GM12892 (cell line): ENCODE measurements around the gene CLDN1. TPM values are rescaled to one million over a fixed set of nuclear protein-coding genes. Genes with fewer than 3 reads are reported as not detected.
A peak's percentile ranks its signal among the peaks of the same experiment; 100 is the strongest.

Source experiments
- DNase-seq: peaks from one replicate; pipeline ENCODE4 v3.0.0; 2011; ENCODE audit not compliant: insufficient read length
- FAIRE-seq: peaks from 2 replicates; lab custom pipeline; 2011; peaks lifted over from hg19 to GRCh38; lab: Jason Lieb, UNC
- POLR2A ChIP-seq: IDR thresholded peaks from 2 replicates; pipeline ENCODE4 v1.6.1; 2011; ENCODE audit warnings: low read depth, low read length, control low read depth
- POLR2AphosphoS5 ChIP-seq: IDR thresholded peaks from 2 replicates; pipeline ENCODE4 v1.6.1; 2011; ENCODE audit warnings: low read depth, low read length, control low read depth
- TAF1 ChIP-seq: IDR thresholded peaks from 2 replicates; pipeline ENCODE4 v1.6.1; 2011; ENCODE audit warnings: low read depth, mild to moderate bottlenecking, control low read depth, low read length, borderline replicate concordance
- polyA plus RNA-seq: library from polyadenylated mRNA; unstranded; fragments of >200 nt; gene quantifications from one replicate; pipeline ENCODE4 v1.2.1, GENCODE V29; 2012; ENCODE audit warnings: missing spikeins, inconsistent platforms; ENCODE audit not compliant: missing spikeins

CLDN1 gene
- polyA plus RNA-seq, result 0.59 TPM

- FAIRE-seq, result peak; percentile 64
Observed at GRCh38 chr3:190321789-190322603, at the start of gene CLDN1. CLDN1 (minus strand) TSS chr3:190322446; CDS start chr3:190322206, 240 bp downstream.

GRCh38 chr3:190371152-190371551, 48.9 kb upstream of the CLDN1 start:
- FAIRE-seq, result no peak
- DNase-seq, result no peak
- TF ChIP-seq POLR2A, result no peak
- TF ChIP-seq POLR2AphosphoS5, result no peak
- TF ChIP-seq TAF1, result no peak

More at GRCh38 chr3:190321789-190322603, at the start of gene CLDN1:
- DNase-seq, result peak; percentile 66
- TF ChIP-seq TAF1 (no peak), POLR2AphosphoS5 (no peak), POLR2A (no peak)

GRCh38 chr3:190370369-190370768, 48.1 kb upstream of the CLDN1 start:
- TF ChIP-seq TAF1 (no peak), POLR2A (no peak), POLR2AphosphoS5 (no peak)
- DNase-seq (no peak), FAIRE-seq (no peak)

- DNase-seq (no peak), FAIRE-seq (no peak)
- TF ChIP-seq TAF1 (no peak), POLR2AphosphoS5 (no peak), POLR2A (no peak)
Observed at GRCh38 chr3:190369668-190370295, 47.5 kb upstream of the CLDN1 start.

- TF ChIP-seq TAF1, result no peak
- TF ChIP-seq POLR2AphosphoS5, result no peak
- no peak for TF ChIP-seq POLR2A
- DNase-seq (no peak), FAIRE-seq (no peak)
Observed at GRCh38 chr3:190368881-190369280, 46.6 kb upstream of the CLDN1 start.

- TF ChIP-seq POLR2AphosphoS5, result no peak
- no peak for TF ChIP-seq POLR2A
- no peak for TF ChIP-seq TAF1
- no peak for DNase-seq
- no peak for FAIRE-seq
Observed at GRCh38 chr3:190366133-190366532, 43.9 kb upstream of the CLDN1 start.

DNA sequence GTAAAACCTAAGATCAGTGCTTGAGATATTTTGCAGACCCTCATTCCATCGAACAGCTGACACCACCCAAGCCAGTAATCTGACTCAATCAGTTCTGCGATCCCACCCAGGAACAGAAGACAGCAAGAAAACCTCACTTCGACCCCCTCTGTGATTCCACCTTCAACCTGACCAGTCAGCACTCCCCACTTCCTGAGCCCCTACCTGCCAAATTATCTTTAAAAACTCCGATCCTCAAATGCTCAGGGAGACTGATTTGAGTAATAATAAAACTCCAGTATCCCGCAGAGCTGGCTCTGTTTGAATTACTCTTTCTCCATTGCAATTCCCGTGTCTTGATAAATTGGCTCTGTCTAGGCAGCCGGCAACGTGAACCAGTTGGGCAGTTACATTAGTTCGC, 40.0 kb upstream of the CLDN1 start:
- DNase-seq (no peak), FAIRE-seq (no peak)
- TF ChIP-seq POLR2AphosphoS5, result no peak
- no peak for TF ChIP-seq TAF1
- TF ChIP-seq POLR2A, result no peak

GRCh38 chr3:190361791-190362190, 39.5 kb upstream of the CLDN1 start:
- TF ChIP-seq POLR2A, result no peak
- no peak for TF ChIP-seq TAF1
- no peak for TF ChIP-seq POLR2AphosphoS5
- no peak for FAIRE-seq

GRCh38 chr3:190360228-190360627, 38.0 kb upstream of the CLDN1 start:
- FAIRE-seq (no peak), DNase-seq (no peak)
- TF ChIP-seq TAF1 (no peak), POLR2AphosphoS5 (no peak), POLR2A (no peak)

More at GRCh38 chr3:190361791-190362190, 39.5 kb upstream of the CLDN1 start:
- no peak for DNase-seq

- TF ChIP-seq POLR2AphosphoS5, result no peak
- DNase-seq (no peak), FAIRE-seq (peak; percentile 70)
Observed at GRCh38 chr3:190359813-190360212, 37.6 kb upstream of the CLDN1 start.

GRCh38 chr3:190357468-190357867, 35.2 kb upstream of the CLDN1 start:
- DNase-seq (no peak), FAIRE-seq (peak; percentile 79)
- no peak for TF ChIP-seq TAF1
- TF ChIP-seq POLR2A, result no peak
- no peak for TF ChIP-seq POLR2AphosphoS5
